Kidney (tissue), 14 donors: Measurements from ENCODE around the gene SF3B3. TPM values are rescaled to one million over a fixed set of nuclear protein-coding genes. Genes with fewer than 3 reads are reported as not detected.

Experiments
- DNase-seq, 5 donors: peaks; one replicate each; pipeline ENCODE4 v3.0.0-alpha.2; 2013 to 2020
- FAIRE-seq: peaks from 2 replicates; lab custom pipeline; 2012; peaks lifted over from hg19 to GRCh38; lab: Jason Lieb, UNC
- H3K27ac ChIP-seq, 2 donors: one replicate each; pipeline ENCODE4 v1.7.0; 2013; ENCODE audit warnings: low read depth in 2 of 2, low read length in 2 of 2, inconsistent platforms in 1 of 2
- H3K27me3 ChIP-seq: one replicate; pipeline ENCODE4 v1.7.1; 2013; ENCODE audit warnings: low read length, inconsistent platforms; ENCODE audit not compliant: control insufficient read depth, insufficient read depth
- H3K36me3 ChIP-seq, 3 donors: one replicate each; pipeline versions ENCODE4 v1.7.0 to v1.7.1; 2013; ENCODE audit warnings: low read length in 3 of 3, control low read depth in 1 of 3, inconsistent platforms in 1 of 3; ENCODE audit not compliant: insufficient read depth in 3 of 3, control insufficient read depth in 2 of 3
- H3K4me1 ChIP-seq, 3 donors: one replicate each; pipeline versions ENCODE4 v1.7.0 to v1.7.1; 2013; ENCODE audit warnings: low read length in 3 of 3, inconsistent platforms in 1 of 3, low read depth in 1 of 3; ENCODE audit not compliant: control insufficient read depth in 2 of 3, insufficient read depth in 2 of 3
- H3K4me3 ChIP-seq, 3 donors: one replicate each; pipeline versions ENCODE4 v1.7.0 to v1.8.1; 2013; ENCODE audit warnings: low read length in 3 of 3, control low read depth in 1 of 3, inconsistent platforms in 1 of 3
- H3K9ac ChIP-seq, 3 donors: one replicate each; pipeline versions ENCODE4 v1.7.0 to v1.7.1; 2013; ENCODE audit warnings: low read length in 3 of 3, control low read depth in 1 of 3, inconsistent platforms in 1 of 3
- H3K9me3 ChIP-seq, 3 donors: one replicate each; pipeline versions ENCODE4 v1.7.0 to v1.7.1; 2013; ENCODE audit warnings: low read length in 3 of 3, control low read depth in 1 of 3, inconsistent platforms in 1 of 3; ENCODE audit not compliant: control insufficient read depth in 2 of 3, insufficient read depth in 1 of 3
- intact Hi-C: fragments of 100-400 bp; cut with DNase I; formaldehyde crosslinking; loops from one replicate; pipeline ENCODE4 v1.11.1; 2022
- polyA plus RNA-seq: library from polyadenylated mRNA; stranded (reverse); fragments of 350-450 nt; fragmentation: Illumina TruSeq; extraction: RNeasy Lipid Tissue Mini Kit (QIAGEN cat#74804); gene quantifications from one replicate; pipeline ENCODE4 v1.2.3, GENCODE V29; 2014; ENCODE audit warnings: low read depth, low replicate concordance; ENCODE audit not compliant: insufficient read depth
- total RNA-seq: library from RNA; stranded (reverse); fragmentation: NEBNext Ultra II Directional; extraction: Animal tissue kit (Norgen Biotek cat#: 25700); gene quantifications from one replicate; pipeline ENCODE4 v1.2.1, GENCODE V29; 2021
- TF ChIP-seq, protein P1 (sequence below): IDR thresholded peaks from 3 replicates; pipeline ENCODE4 v1.5.1; 2012; ENCODE audit warnings: mild to moderate bottlenecking, moderate library complexity, borderline replicate concordance; ENCODE audit not compliant: insufficient read depth; ENCODE audit errors: extremely low read depth
- donor health status: control.
- donor health status: control.
- donor health status: control.
- donor health status: control.
- donor health status: control.
- donor health status: DM: yes; HTN: yes; CAD: no.
- donor health status: Normal renal cell carcinoma (clear cell type).

SF3B3 gene
- total and polyA plus RNA-seq, 2 donors from 2014 or later: 92.9 to 246 TPM

DNA sequence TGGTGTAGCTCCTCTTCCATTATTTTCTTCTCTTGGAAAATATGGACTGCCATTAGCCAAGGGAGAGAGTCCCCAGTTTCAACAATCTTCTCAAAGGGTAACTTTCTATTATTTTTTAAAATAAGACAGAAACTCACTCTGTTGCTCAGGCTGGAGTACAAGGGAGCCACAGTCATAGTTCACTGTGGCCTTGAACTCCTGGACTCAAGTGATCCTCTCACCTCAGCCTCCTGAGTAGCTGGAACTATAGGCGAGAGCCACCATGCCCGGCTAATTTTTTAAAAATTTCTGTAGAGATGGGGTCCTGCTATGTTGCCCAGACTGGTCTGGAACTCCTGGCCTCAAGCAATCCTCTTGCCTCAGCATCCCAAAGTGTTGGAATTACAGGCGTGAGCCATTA is 13.4 kb upstream of the SF3B3 start:
- no peak overlapping the region for H3K27ac ChIP-seq
- H3K27me3 ChIP-seq: no peaks in the 10 kb centered on the region
- FAIRE-seq: no peak
- H3K4me3 ChIP-seq: no peak overlapping the region
- no peaks in the 10 kb centered on the region for H3K9me3 ChIP-seq
- no peaks in the 10 kb centered on the region for H3K4me1 ChIP-seq
- no peak for DNase-seq
- intact Hi-C loops: no loop called here
- TF ChIP-seq, protein P1, sequence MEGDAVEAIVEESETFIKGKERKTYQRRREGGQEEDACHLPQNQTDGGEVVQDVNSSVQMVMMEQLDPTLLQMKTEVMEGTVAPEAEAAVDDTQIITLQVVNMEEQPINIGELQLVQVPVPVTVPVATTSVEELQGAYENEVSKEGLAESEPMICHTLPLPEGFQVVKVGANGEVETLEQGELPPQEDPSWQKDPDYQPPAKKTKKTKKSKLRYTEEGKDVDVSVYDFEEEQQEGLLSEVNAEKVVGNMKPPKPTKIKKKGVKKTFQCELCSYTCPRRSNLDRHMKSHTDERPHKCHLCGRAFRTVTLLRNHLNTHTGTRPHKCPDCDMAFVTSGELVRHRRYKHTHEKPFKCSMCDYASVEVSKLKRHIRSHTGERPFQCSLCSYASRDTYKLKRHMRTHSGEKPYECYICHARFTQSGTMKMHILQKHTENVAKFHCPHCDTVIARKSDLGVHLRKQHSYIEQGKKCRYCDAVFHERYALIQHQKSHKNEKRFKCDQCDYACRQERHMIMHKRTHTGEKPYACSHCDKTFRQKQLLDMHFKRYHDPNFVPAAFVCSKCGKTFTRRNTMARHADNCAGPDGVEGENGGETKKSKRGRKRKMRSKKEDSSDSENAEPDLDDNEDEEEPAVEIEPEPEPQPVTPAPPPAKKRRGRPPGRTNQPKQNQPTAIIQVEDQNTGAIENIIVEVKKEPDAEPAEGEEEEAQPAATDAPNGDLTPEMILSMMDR: no peak
- H3K36me3 ChIP-seq: peaks cover 9 to 44% (median 43%) of the 10 kb centered on the region in 3 donors
- H3K9ac ChIP-seq: no peak overlapping the region

GRCh38 chr16:70511833-70512232 is 11.8 kb upstream of the SF3B3 start:
- intact Hi-C loops: no loop called here
- DNase-seq: no peak
- TF ChIP-seq, protein P1: no peak
- no peaks in the 10 kb centered on the region for H3K9me3 ChIP-seq
- H3K27ac ChIP-seq: no peak overlapping the region
- no peak overlapping the region for H3K9ac ChIP-seq
- H3K36me3 ChIP-seq: peaks cover 9 to 54% (median 43%) of the 10 kb centered on the region in 3 donors
- no peaks in the 10 kb centered on the region for H3K4me1 ChIP-seq
- no peak for FAIRE-seq
- no peak overlapping the region for H3K4me3 ChIP-seq
- H3K27me3 ChIP-seq: no peaks in the 10 kb centered on the region

DNA sequence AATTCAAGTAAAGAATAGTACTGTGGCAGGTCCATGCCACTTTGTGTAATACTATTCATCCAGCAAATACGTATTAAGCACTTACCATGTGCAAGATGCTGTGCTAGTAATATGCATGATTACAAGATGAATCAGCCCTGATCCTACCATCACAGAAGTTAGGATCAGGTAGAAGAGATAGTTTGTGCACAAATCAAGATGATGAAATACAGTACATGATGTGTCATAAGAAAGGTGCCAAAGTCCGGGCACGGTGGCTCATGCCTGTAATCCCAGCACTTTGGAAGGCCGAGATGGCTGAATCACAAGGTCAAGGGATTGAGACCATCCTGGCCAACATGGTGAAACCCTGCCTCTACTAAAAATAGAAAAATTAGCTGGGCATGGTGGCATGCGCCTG is 11.2 kb upstream of the SF3B3 start:
- no peaks in the 10 kb centered on the region for H3K27me3 ChIP-seq
- peaks cover 11 to 58% (median 40%) of the 10 kb centered on the region in 3 donors for H3K36me3 ChIP-seq
- H3K9me3 ChIP-seq: no peaks in the 10 kb centered on the region
- no peaks in the 10 kb centered on the region for H3K4me1 ChIP-seq
- TF ChIP-seq, protein P1: no peak
- no peak overlapping the region for H3K27ac ChIP-seq
- intact Hi-C loops: no loop called here
- no peak overlapping the region for H3K4me3 ChIP-seq
- DNase-seq (no peak), FAIRE-seq (no peak)
- H3K9ac ChIP-seq: no peak overlapping the region
